Keratinocyte (primary cell): ENCODE results near the gene TRAPPC11.

ENCODE experiments used
- EZH2 ChIP-seq: IDR thresholded peaks from one replicate; pipeline ENCODE4 v1.6.1; 2012; ENCODE audit warnings: inconsistent platforms, mild to moderate bottlenecking, low read length, moderate library complexity
- TF ChIP-seq, protein P1 (sequence below), 3 experiments: IDR thresholded peaks in 1 of 3; conservative IDR thresholded peaks in 1 of 3; optimal IDR thresholded peaks in 1 of 3; 2 replicates in 2 of 3; 3 replicates in 1 of 3; pipeline versions ENCODE3 to v1.5.1; 2011; ENCODE audit warnings: low read length in 3 of 3, mild to moderate bottlenecking in 3 of 3, moderate library complexity in 2 of 3, control low read depth in 1 of 3, inconsistent platforms in 1 of 3; ENCODE audit not compliant: insufficient read depth in 2 of 3; ENCODE audit errors: extremely low read depth in 1 of 3

- TF ChIP-seq, protein P1, sequence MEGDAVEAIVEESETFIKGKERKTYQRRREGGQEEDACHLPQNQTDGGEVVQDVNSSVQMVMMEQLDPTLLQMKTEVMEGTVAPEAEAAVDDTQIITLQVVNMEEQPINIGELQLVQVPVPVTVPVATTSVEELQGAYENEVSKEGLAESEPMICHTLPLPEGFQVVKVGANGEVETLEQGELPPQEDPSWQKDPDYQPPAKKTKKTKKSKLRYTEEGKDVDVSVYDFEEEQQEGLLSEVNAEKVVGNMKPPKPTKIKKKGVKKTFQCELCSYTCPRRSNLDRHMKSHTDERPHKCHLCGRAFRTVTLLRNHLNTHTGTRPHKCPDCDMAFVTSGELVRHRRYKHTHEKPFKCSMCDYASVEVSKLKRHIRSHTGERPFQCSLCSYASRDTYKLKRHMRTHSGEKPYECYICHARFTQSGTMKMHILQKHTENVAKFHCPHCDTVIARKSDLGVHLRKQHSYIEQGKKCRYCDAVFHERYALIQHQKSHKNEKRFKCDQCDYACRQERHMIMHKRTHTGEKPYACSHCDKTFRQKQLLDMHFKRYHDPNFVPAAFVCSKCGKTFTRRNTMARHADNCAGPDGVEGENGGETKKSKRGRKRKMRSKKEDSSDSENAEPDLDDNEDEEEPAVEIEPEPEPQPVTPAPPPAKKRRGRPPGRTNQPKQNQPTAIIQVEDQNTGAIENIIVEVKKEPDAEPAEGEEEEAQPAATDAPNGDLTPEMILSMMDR (optimal IDR thresholded peaks at IDR 0.05 in 1 of 3, IDR thresholded peaks at IDR 0.05 in 1 of 3, conservative IDR thresholded peaks at IDR 0.05 in 1 of 3; ENCODE audit: extremely low read depth in 1 of 3, insufficient read depth in 2 of 3, low read length in 3 of 3): no peak
- TF ChIP-seq EZH2: no peak
Observed at GRCh38 chr4:183639291-183639690, 19.8 kb upstream of the TRAPPC11 start.
